Rectal smooth muscle tissue (tissue), 1 donor: Measurements from ENCODE around the gene PXYLP1.
A peak's percentile ranks its signal among the peaks of the same experiment; 100 is the strongest.

Experiments used
- H3K27ac ChIP-seq: one replicate; pipeline ENCODE4 v1.7.0; 2013; ENCODE audit warnings: low read depth, low read length, inconsistent platforms
- H3K27me3 ChIP-seq: one replicate; pipeline ENCODE4 v1.7.0; 2013; ENCODE audit warnings: low read length; ENCODE audit not compliant: control insufficient read depth, insufficient read depth
- H3K36me3 ChIP-seq: one replicate; pipeline ENCODE4 v1.7.0; 2013; ENCODE audit warnings: low read length; ENCODE audit not compliant: control insufficient read depth, insufficient read depth
- H3K4me1 ChIP-seq: one replicate; pipeline ENCODE4 v1.7.0; 2013; ENCODE audit warnings: low read length; ENCODE audit not compliant: control insufficient read depth, insufficient read depth
- H3K4me3 ChIP-seq: one replicate; pipeline ENCODE4 v1.7.0; 2013; ENCODE audit warnings: low read length
- H3K9ac ChIP-seq: one replicate; pipeline ENCODE4 v1.7.0; 2013; ENCODE audit warnings: low read length

Gene PXYLP1

DNA sequence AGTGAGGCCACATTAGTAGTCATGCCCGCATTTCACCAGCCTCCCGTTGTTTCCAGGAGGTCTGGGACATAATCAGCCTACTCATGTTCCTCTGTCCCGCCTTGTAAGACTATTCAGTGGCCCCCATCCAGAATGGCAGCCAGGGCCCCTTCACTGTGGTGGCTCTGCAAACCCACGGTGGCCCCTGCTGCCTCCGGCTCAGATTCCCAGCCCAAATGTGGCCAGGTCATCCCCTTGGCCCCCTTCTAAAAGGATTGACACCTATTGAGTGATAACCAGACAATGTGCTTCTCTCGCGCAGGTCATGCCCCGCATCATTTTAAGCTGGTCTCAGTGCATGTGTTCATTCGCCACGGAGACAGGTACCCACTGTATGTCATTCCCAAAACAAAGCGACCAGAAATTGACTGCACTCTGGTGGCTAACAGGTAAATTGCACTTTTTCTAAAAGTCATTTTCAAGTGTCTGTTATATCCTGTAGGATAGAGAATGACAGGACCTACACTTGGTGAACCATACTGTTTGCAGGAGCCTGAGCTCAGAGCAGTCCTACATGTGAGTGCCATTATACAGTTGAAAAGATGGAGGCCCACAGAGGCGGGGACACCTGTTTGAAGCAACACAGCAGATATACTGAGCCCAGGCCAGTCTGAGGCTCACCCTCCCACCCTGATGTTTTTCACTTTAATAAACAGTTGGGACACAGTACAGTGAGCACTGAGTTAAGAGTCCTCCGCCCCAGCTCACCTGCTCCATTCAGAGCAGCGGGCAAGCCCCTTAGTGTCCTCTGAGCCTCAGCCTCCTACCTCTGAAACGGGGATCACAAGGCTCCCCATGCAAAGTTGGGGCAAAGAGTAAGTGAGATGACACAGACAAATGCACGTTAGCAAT lies 47.7 kb downstream of the PXYLP1 start:
- Histone ChIP-seq H3K4me1 (no peaks in the 10 kb centered on the region), H3K36me3 (no peaks in the 10 kb centered on the region), H3K27me3 (no peaks in the 10 kb centered on the region), H3K27ac (peak overlapping the region; percentile 8), H3K9ac (no peak overlapping the region), H3K4me3 (no peak overlapping the region)

DNA sequence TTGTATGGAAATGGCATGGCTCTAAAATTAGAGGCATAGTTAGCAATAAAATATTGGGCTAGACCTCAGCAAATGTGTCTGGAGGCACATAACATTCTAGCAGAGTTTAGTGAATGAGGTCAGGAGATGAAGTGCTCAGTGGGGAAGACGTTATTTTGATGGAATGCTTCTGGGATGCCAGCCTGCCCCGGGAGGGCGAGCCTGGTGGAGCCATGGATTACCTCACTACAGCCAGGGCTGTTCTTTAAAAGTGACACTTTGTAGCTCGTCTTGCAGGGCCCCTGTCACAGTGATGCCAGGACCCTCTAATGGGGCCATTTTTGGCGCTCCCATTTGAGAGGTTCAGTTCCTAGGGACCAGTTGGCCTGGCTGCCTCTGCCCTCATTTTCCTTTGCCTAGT lies 48.5 kb downstream of the PXYLP1 start:
- Histone ChIP-seq H3K9ac (no peak overlapping the region), H3K27me3 (no peaks in the 10 kb centered on the region), H3K36me3 (no peaks in the 10 kb centered on the region), H3K4me3 (no peak overlapping the region), H3K27ac (peak overlapping the region; percentile 8), H3K4me1 (no peaks in the 10 kb centered on the region)

DNA sequence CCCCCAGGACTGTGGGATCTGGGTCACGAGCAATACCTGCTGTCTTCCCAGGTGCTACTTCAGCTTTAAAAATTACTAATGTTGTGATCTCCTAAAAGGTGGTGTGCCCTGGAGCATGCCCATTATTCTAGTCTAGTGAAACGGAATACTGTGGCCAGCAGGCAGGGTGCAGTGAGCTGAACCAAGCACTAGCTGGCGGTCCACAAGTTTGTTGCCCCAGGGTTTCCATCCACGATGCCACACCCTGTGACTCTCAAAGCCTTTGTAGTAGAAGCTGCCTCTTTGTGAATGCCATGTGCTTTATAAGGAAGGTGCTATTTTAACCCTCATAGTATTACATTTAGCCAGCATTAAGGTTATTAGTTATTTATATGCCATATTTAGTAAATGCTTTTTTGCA lies 49.1 kb downstream of the PXYLP1 start:
- no peak overlapping the region for H3K9ac ChIP-seq
- H3K27me3 ChIP-seq, result no peaks in the 10 kb centered on the region
- no peaks in the 10 kb centered on the region for H3K4me1 ChIP-seq
- no peak overlapping the region for H3K4me3 ChIP-seq
- H3K27ac ChIP-seq, result no peak overlapping the region
- no peaks in the 10 kb centered on the region for H3K36me3 ChIP-seq

- H3K36me3 ChIP-seq, result no peaks in the 10 kb centered on the region
- no peak overlapping the region for H3K9ac ChIP-seq
- no peak overlapping the region for H3K27ac ChIP-seq
- no peak overlapping the region for H3K4me3 ChIP-seq
- H3K4me1 ChIP-seq, result no peaks in the 10 kb centered on the region
- H3K27me3 ChIP-seq, result no peaks in the 10 kb centered on the region
Measured at GRCh38 chr3:141285570-141285969, 53.9 kb downstream of the PXYLP1 start.

- H3K27me3 ChIP-seq, result no peaks in the 10 kb centered on the region
- no peak overlapping the region for H3K9ac ChIP-seq
- no peak overlapping the region for H3K27ac ChIP-seq
- peaks cover 3% of the 10 kb centered on the region for H3K36me3 ChIP-seq
- peaks cover 5% of the 10 kb centered on the region for H3K4me1 ChIP-seq
- H3K4me3 ChIP-seq, result no peak overlapping the region
Measured at GRCh38 chr3:141286856-141287255, 55.2 kb downstream of the PXYLP1 start.

DNA sequence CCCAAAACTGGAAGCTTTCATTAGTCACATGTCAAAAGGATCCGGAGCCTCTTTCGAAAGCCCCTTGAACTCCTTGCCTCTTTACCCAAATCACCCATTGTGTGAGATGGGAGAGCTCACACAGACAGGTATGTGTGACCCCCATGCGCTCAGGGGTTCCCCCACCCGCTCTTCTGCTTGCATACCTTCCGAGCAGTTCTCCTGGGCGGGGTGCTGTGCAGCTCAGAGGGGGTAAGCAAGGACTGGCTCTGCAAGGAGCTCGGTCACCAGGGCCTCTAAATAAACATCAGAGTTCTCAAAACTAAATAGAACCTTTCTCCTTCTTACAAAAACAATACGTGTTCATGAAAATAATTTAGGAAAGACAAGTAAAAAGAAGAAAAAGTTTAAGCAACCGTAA lies 55.7 kb downstream of the PXYLP1 start:
- H3K9ac ChIP-seq, result no peak overlapping the region
- H3K4me1 ChIP-seq, result peaks cover 8% of the 10 kb centered on the region
- peaks cover 3% of the 10 kb centered on the region for H3K36me3 ChIP-seq
- no peaks in the 10 kb centered on the region for H3K27me3 ChIP-seq
- H3K4me3 ChIP-seq, result no peak overlapping the region
- H3K27ac ChIP-seq, result no peak overlapping the region

DNA sequence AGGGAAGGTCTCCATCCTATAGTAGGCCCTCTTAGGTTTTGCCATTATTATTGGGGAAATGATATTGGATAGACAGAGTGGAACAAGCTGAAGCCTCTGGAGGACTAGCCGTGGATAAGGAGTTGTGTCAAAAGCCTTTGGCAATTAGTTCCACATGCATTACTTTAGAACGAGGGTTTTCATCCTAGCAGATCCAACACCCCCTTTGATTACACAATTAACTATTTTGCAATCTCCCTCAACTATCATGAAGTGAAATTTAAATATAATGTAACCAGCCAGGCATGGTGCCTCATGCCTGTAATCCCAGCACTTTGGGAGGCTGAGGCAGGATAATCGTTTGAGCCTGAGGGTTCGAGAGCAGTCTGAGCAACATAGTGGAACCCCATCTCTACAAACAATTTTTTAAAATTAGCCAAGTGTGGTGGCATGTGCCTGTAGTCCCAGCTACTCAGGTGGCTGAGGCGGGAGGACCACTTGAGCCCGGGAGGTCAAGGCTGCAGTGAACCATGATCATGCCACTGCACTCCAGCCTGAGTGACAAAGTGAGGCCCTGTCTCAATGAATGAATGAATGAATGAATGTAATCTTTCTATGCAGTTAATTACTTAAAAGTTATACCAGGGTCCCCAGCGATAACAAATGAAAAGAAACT lies 56.8 kb downstream of the PXYLP1 start:
- no peaks in the 10 kb centered on the region for H3K27me3 ChIP-seq
- peaks cover 3% of the 10 kb centered on the region for H3K36me3 ChIP-seq
- H3K27ac ChIP-seq, result no peak overlapping the region
- peaks cover 11% of the 10 kb centered on the region for H3K4me1 ChIP-seq
- no peak overlapping the region for H3K4me3 ChIP-seq
- H3K9ac ChIP-seq, result no peak overlapping the region

- H3K4me1 ChIP-seq, result peaks cover 11% of the 10 kb centered on the region
- peaks cover 3% of the 10 kb centered on the region for H3K36me3 ChIP-seq
Measured at GRCh38 chr3:141289228-141289772, 57.7 kb downstream of the PXYLP1 start.

GRCh38 chr3:141291559-141292355 lies 60.1 kb downstream of the PXYLP1 start:
- Histone ChIP-seq H3K36me3 (peaks cover 3% of the 10 kb centered on the region), H3K27ac (peak overlapping the region; percentile 60), H3K9ac (no peak overlapping the region), H3K4me3 (no peak overlapping the region), H3K4me1 (peaks cover 13% of the 10 kb centered on the region), H3K27me3 (no peaks in the 10 kb centered on the region)

More at GRCh38 chr3:141289228-141289772, 57.7 kb downstream of the PXYLP1 start:
- Histone ChIP-seq H3K9ac (no peak overlapping the region), H3K27ac (no peak overlapping the region), H3K4me3 (no peak overlapping the region), H3K27me3 (no peaks in the 10 kb centered on the region)

DNA sequence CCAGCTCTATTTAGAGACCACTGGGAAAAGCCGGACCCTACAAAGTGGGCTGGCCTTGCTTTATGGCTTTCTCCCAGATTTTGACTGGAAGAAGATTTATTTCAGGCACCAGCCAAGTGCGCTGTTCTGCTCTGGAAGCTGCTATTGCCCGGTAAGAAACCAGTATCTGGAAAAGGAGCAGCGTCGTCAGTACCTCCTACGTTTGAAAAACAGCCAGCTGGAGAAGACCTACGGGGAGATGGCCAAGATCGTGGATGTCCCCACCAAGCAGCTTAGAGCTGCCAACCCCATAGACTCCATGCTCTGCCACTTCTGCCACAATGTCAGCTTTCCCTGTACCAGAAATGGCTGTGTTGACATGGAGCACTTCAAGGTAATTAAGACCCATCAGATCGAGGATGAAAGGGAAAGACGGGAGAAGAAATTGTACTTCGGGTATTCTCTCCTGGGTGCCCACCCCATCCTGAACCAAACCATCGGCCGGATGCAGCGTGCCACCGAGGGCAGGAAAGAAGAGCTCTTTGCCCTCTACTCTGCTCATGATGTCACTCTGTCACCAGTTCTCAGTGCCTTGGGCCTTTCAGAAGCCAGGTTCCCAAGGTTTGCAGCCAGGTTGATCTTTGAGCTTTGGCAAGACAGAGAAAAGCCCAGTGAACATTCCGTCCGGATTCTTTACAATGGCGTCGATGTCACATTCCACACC lies 60.9 kb downstream of the PXYLP1 start:
- Histone ChIP-seq H3K4me1 (peaks cover 13% of the 10 kb centered on the region), H3K36me3 (peaks cover 3% of the 10 kb centered on the region), H3K4me3 (no peak overlapping the region), H3K27ac (peak overlapping the region; percentile 60), H3K27me3 (no peaks in the 10 kb centered on the region), H3K9ac (no peak overlapping the region)

GRCh38 chr3:141294301-141294700 lies 62.7 kb downstream of the PXYLP1 start:
- H3K27me3 ChIP-seq, result no peaks in the 10 kb centered on the region
- no peak overlapping the region for H3K27ac ChIP-seq
- peak overlapping the region; percentile 43 for H3K4me3 ChIP-seq
- H3K9ac ChIP-seq, result no peak overlapping the region
- peaks cover 3% of the 10 kb centered on the region for H3K36me3 ChIP-seq
- peaks cover 13% of the 10 kb centered on the region for H3K4me1 ChIP-seq
